ENCODE measurements around the gene ARHGEF37.

ARHGEF37 gene

DNA sequence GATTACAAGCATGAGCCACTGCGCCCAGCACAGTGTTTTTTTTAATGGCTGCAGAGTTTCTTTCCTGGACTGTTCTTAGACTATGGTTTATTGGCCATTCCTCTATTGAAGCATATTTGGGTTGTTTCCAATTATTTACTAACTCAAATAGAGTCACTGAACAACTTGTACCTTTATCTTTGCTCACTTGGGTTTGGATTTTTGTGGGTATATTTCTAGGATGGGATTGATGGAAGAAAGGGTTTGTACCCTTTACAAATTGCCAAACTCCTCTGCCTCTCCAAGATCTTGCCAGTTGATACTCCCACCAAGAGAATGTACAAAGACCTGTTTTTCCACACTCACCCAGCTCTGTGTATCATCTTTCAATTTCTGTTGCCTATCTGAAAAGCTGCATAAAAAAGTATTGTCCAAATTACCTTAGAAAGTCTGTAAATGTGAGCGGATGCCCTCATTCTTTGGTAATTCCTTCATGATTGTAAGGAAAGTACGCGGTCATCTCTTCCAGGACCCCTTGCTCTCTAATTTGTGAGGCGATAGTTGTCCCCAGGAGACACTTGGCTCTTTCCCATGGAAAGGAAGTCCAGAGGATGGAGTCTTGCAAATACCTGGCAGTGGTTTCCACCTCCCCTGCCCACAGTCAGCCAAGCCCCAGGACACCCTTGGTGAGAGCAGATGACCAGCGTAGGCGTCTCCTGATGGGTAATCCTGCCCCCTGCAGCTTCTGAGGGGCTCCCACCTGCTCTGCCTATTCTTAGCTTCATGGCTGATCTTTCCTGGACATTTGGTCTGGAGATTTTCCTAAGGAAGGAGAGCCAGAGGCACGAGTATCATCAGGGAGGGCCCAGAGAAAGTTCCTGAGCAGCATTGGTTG is 33.0 kb downstream of the ARHGEF37 start:
- no peak overlapping the region for H3K4me3 ChIP-seq (ENCODE audit: extremely low read depth, insufficient read depth, low read length, poor library complexity, severe bottlenecking)
- WGBS, 2 experiments (ENCODE audit: insufficient coverage in 2 of 2): 88 to 94% methylated on average over 7 to 8 of the region's 8 CpGs
- H3K4me1 ChIP-seq (ENCODE audit: control insufficient read depth, insufficient read depth, low read length, poor library complexity, severe bottlenecking): peaks cover 3% of the 10 kb centered on the region
- H3K36me3 ChIP-seq (ENCODE audit: control insufficient read depth, insufficient read depth, low read length): no peaks in the 10 kb centered on the region
- H3K27ac ChIP-seq (ENCODE audit: low read depth, low read length, severe bottlenecking): no peak overlapping the region
- peaks cover 5% of the 10 kb centered on the region for H3K9me3 ChIP-seq (ENCODE audit: control insufficient read depth, low read length)

DNA sequence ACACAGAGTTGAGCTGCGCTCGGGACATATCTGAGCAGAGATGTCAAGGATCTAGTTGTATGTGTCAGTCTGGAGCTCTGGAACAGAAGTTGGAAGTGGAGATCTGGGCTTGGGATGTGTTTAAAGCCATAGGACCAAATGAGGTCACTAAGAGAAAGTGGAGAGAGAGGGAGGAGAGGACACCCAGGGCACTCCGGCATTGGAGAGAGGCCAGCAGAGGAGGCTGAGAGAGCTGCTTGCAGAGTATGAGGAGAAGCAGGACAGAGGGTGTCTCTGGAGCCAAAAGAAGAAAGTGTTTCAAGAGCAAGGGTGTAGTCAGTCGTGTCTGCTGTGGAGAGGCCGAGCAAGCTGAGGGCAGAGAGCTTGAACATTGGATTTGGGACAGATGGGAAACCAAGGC is 34.7 kb downstream of the ARHGEF37 start:
- no peaks in the 10 kb centered on the region for H3K9me3 ChIP-seq (ENCODE audit: control insufficient read depth, low read length)
- H3K4me3 ChIP-seq (ENCODE audit: extremely low read depth, insufficient read depth, low read length, poor library complexity, severe bottlenecking): no peak overlapping the region
- H3K4me1 ChIP-seq (ENCODE audit: control insufficient read depth, insufficient read depth, low read length, poor library complexity, severe bottlenecking): peaks cover 6% of the 10 kb centered on the region
- no peak overlapping the region for H3K27ac ChIP-seq (ENCODE audit: low read depth, low read length, severe bottlenecking)
- 83 to 84% methylated on average over 4 to 5 of the region's 5 CpGs for WGBS, 2 experiments (ENCODE audit: insufficient coverage in 2 of 2)
- no peaks in the 10 kb centered on the region for H3K36me3 ChIP-seq (ENCODE audit: control insufficient read depth, insufficient read depth, low read length)

DNA sequence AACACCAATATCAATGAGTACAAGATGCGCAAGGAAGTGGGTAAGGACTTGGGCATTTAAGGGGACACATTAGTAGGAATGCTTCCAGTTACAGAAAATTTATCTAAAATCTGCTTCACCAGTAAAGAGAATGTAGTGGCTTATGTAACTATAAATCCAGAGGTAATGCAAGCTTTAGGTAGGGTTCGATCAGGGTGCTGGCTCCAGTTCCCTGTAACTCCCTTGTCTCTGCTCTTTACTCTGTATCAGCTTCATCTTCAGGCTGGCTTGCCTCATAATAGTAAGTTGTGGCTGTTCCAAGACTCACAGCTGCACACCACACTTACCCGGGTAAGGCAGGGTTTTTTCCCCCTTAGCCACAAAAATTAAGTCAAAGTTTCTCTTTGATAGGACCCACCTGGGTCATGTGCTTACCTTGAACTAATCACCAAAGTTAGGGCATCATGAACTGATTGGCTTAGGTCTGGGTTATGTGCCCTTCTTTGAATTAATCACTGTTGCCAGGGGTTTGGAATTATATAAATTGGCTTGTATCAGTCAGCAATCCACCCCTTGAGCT is 35.5 kb downstream of the ARHGEF37 start:
- WGBS, 2 experiments (ENCODE audit: insufficient coverage in 2 of 2): 71 to 86% methylated on average over 1 to 2 of the region's 3 CpGs

DNA sequence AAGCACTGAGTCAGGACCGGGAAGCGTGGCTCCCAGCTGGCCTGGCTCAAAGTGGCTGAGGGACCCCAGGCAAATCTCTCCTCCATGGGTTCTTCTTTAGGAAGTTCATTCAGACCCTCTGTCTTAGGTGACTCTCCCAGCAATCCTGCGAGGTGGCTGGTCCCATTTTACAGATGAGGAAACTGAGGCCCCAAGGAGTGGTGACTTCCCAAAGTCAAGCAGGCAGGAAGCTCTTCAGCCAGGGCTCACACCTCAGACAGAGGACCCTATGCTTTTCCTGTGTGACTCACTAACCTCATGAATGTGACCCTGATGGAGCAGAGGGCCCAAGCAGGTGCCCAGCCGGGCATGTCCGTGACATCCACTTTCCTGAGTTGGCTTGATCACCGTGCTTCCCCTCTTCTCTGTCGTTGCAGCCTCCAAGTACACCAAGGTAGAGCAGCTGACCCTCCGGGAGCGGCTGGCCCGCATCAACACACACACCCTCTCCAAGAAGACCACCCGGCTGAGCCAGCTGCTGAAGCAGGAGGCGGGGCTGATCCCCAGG is 36.5 kb downstream of the ARHGEF37 start:
- 93 to 95% methylated on average over 8 to 9 of the region's 12 CpGs for WGBS, 2 experiments (ENCODE audit: insufficient coverage in 2 of 2)
- Histone ChIP-seq H3K4me1 (ENCODE audit: control insufficient read depth, insufficient read depth, low read length, poor library complexity, severe bottlenecking) (peaks cover 6% of the 10 kb centered on the region), H3K4me3 (ENCODE audit: extremely low read depth, insufficient read depth, low read length, poor library complexity, severe bottlenecking) (no peak overlapping the region), H3K27ac (ENCODE audit: low read depth, low read length, severe bottlenecking) (no peak overlapping the region), H3K9me3 (ENCODE audit: control insufficient read depth, low read length) (no peaks in the 10 kb centered on the region), H3K36me3 (ENCODE audit: control insufficient read depth, insufficient read depth, low read length) (no peaks in the 10 kb centered on the region)

More for the DNA sequence above, 35.5 kb downstream of the ARHGEF37 start:
- H3K27ac ChIP-seq (ENCODE audit: low read depth, low read length, severe bottlenecking): no peak overlapping the region
- H3K4me3 ChIP-seq (ENCODE audit: extremely low read depth, insufficient read depth, low read length, poor library complexity, severe bottlenecking): no peak overlapping the region
- no peaks in the 10 kb centered on the region for H3K9me3 ChIP-seq (ENCODE audit: control insufficient read depth, low read length)
- peaks cover 6% of the 10 kb centered on the region for H3K4me1 ChIP-seq (ENCODE audit: control insufficient read depth, insufficient read depth, low read length, poor library complexity, severe bottlenecking)
- no peaks in the 10 kb centered on the region for H3K36me3 ChIP-seq (ENCODE audit: control insufficient read depth, insufficient read depth, low read length)

DNA sequence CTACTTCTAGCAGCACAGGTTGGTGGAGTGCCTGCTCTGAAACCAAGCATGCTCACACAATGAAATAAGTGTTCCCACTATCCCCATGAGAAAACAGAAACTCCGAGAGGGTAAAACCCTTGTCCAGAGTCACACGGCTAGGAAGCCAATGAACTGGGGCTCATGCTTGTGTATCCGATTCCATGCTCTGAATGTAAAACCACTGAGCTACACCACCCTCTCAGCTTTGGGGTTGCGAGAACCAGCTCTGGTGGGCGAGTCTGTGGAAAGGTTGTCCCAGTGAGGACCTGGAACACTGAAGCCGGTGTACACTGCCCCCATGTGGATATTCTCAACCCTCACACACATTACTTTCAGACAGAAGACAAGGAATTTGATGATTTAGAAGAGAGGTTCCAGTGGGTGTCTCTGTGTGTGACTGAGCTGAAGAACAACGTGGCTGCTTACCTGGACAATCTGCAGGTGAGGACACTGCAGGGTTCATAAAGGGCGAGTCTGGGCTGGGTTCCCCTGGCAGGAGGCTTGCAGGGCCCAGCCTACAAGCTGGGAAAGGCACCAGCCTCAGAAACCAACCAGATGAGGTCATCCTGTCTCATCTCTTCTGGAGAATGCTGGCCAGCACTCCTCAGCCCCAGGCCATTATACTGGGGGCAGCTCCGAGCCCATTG is 37.4 kb downstream of the ARHGEF37 start:
- Histone ChIP-seq H3K4me1 (ENCODE audit: control insufficient read depth, insufficient read depth, low read length, poor library complexity, severe bottlenecking) (peaks cover 6% of the 10 kb centered on the region), H3K27ac (ENCODE audit: low read depth, low read length, severe bottlenecking) (no peak overlapping the region), H3K36me3 (ENCODE audit: control insufficient read depth, insufficient read depth, low read length) (no peaks in the 10 kb centered on the region), H3K4me3 (ENCODE audit: extremely low read depth, insufficient read depth, low read length, poor library complexity, severe bottlenecking) (no peak overlapping the region), H3K9me3 (ENCODE audit: control insufficient read depth, low read length) (no peaks in the 10 kb centered on the region)
- WGBS, 2 experiments (ENCODE audit: insufficient coverage in 2 of 2): 39 to 53% methylated on average over 6 of the region's 9 CpGs

DNA sequence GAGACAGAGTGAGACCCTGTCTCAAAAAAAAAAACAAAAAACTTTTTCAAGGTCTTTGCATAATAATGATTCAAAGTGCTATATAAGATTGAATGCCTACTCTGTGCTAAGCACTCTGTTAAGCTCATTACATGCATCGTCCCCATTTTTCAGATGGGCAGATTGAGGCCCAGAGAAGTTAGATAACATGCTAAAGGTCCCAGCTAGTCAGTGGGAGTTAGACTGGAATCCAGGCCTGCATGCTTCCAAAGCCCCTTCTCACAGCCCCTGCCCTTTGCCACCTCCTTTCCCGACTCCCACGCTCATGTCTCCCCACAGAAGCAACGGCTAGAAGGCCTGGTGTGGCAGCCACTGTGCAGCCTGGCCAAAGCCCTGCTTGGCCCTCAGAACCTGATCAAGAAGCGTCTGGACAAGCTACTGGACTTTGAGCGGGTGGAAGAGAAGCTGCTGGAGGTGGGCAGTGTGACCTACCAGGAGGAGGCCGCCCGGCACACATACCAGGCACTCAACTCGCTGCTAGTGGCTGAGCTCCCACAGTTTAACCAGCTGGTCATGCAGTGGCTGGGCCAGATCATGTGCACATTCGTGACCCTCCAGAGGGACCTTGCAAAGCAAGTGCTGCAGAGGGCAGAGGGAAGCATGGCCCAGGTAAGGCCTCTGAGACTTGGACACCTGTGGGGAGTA is 40.3 kb downstream of the ARHGEF37 start:
- WGBS, 2 experiments (ENCODE audit: insufficient coverage in 2 of 2): 91 to 96% methylated on average over 9 of the region's 10 CpGs
- Histone ChIP-seq H3K27ac (ENCODE audit: low read depth, low read length, severe bottlenecking) (no peak overlapping the region), H3K36me3 (ENCODE audit: control insufficient read depth, insufficient read depth, low read length) (no peaks in the 10 kb centered on the region), H3K4me1 (ENCODE audit: control insufficient read depth, insufficient read depth, low read length, poor library complexity, severe bottlenecking) (peaks cover 15% of the 10 kb centered on the region), H3K9me3 (ENCODE audit: control insufficient read depth, low read length) (no peaks in the 10 kb centered on the region), H3K4me3 (ENCODE audit: extremely low read depth, insufficient read depth, low read length, poor library complexity, severe bottlenecking) (no peak overlapping the region)

DNA sequence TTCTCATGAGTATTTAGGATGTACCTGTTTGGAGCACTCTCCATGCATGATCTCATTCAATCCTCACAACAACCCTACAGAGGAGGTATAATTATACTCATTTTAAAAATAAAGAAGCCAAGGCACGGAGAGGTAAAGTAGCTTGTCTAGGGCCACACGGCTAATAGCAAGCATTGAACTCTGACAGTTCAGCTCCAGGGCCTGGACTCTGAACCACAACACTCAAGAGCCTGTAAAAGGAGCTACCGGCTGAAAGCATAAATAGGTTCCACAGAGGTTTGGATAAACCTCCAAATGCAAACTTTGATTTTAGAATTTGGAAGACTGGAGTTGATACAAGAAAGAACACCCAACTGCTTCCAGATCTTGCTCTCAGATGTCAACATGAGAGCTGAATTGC is 41.2 kb downstream of the ARHGEF37 start:
- no peaks in the 10 kb centered on the region for H3K9me3 ChIP-seq (ENCODE audit: control insufficient read depth, low read length)
- H3K4me3 ChIP-seq (ENCODE audit: extremely low read depth, insufficient read depth, low read length, poor library complexity, severe bottlenecking): no peak overlapping the region
- 95 to 100% methylated on average over 1 to 2 of the region's 3 CpGs for WGBS, 2 experiments (ENCODE audit: insufficient coverage in 2 of 2)
- H3K27ac ChIP-seq (ENCODE audit: low read depth, low read length, severe bottlenecking): no peak overlapping the region
- H3K4me1 ChIP-seq (ENCODE audit: control insufficient read depth, insufficient read depth, low read length, poor library complexity, severe bottlenecking): peaks cover 15% of the 10 kb centered on the region
- no peaks in the 10 kb centered on the region for H3K36me3 ChIP-seq (ENCODE audit: control insufficient read depth, insufficient read depth, low read length)

DNA sequence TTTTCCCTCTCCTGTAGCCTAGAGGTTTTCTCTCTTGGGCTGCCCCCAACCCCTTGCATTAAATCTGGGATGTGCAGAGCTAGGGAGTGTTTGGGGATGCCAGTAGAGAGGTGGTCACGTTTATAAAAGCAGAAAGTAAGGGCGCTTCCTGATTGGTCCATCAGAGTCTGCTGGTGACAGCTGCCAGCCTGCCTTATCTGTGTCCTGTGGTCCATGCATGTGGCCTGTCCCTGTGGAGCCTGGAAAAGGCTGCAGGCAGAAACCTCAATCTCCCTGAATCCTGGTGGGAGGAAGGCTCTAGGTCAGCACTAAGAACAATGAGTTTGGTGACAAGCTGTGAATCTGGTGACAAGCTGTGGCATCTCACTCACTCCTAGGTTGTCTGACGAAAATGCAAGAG is 42.2 kb downstream of the ARHGEF37 start:
- Histone ChIP-seq H3K4me1 (ENCODE audit: control insufficient read depth, insufficient read depth, low read length, poor library complexity, severe bottlenecking) (peaks cover 14% of the 10 kb centered on the region), H3K4me3 (ENCODE audit: extremely low read depth, insufficient read depth, low read length, poor library complexity, severe bottlenecking) (no peak overlapping the region), H3K27ac (ENCODE audit: low read depth, low read length, severe bottlenecking) (no peak overlapping the region), H3K9me3 (ENCODE audit: control insufficient read depth, low read length) (no peaks in the 10 kb centered on the region), H3K36me3 (ENCODE audit: control insufficient read depth, insufficient read depth, low read length) (no peaks in the 10 kb centered on the region)
- 68 to 73% methylated on average over 3 of the region's 3 CpGs for WGBS, 2 experiments (ENCODE audit: insufficient coverage in 2 of 2)

DNA sequence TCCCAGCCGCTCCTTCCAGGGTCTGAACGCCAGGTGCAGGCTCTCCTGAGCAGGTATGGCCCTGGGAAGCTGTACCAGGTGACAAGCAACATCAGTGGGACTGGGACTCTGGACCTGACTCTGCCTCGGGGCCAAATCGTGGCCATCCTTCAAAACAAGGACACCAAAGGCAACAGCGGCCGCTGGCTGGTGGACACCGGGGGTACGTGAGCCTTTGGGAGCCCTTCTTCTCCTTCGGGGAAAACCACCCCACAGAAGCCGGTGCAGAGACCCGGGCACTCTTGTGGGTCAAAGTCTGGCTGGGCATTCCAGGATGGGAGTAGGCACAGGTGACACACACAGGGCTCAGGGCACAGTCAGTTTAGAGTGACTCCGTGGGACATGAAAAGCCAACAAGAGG is 45.8 kb downstream of the ARHGEF37 start:
- Histone ChIP-seq H3K36me3 (ENCODE audit: control insufficient read depth, insufficient read depth, low read length) (no peaks in the 10 kb centered on the region), H3K27ac (ENCODE audit: low read depth, low read length, severe bottlenecking) (no peak overlapping the region), H3K4me1 (ENCODE audit: control insufficient read depth, insufficient read depth, low read length, poor library complexity, severe bottlenecking) (peaks cover 13% of the 10 kb centered on the region), H3K9me3 (ENCODE audit: control insufficient read depth, low read length) (no peaks in the 10 kb centered on the region), H3K4me3 (ENCODE audit: extremely low read depth, insufficient read depth, low read length, poor library complexity, severe bottlenecking) (no peak overlapping the region)
- 91% methylated on average over 12 of the region's 12 CpGs for WGBS, 2 experiments (ENCODE audit: insufficient coverage in 2 of 2)

DNA sequence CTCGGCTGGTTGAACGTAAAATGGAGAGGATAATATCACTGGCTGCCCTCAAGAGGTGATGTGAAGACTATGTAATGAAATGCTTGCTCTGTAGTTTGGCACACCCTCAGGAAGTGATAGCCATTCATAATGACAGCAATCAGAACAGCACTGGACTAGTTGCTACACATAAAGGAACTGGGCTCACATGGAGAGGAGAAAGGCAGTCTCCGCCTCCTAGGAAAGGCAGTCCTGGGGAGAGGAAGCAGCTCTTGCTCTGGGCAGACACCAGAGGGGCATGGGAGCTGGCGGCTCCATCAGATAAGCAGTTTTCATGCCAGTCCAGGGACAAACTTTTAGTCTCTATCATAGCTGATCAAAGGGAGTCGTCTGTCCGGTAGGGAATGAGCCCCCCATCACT is 46.9 kb downstream of the ARHGEF37 start:
- Histone ChIP-seq H3K4me1 (ENCODE audit: control insufficient read depth, insufficient read depth, low read length, poor library complexity, severe bottlenecking) (peaks cover 24% of the 10 kb centered on the region), H3K36me3 (ENCODE audit: control insufficient read depth, insufficient read depth, low read length) (no peaks in the 10 kb centered on the region), H3K9me3 (ENCODE audit: control insufficient read depth, low read length) (no peaks in the 10 kb centered on the region), H3K27ac (ENCODE audit: low read depth, low read length, severe bottlenecking) (no peak overlapping the region), H3K4me3 (ENCODE audit: extremely low read depth, insufficient read depth, low read length, poor library complexity, severe bottlenecking) (no peak overlapping the region)
- WGBS, 2 experiments (ENCODE audit: insufficient coverage in 2 of 2): 80 to 92% methylated on average over 4 of the region's 6 CpGs
